ENCODE data around the gene CHRNA5. TPM values are rescaled to one million over a fixed set of nuclear protein-coding genes. Genes with fewer than 3 reads are reported as not detected.

Gene CHRNA5
- total RNA-seq, 2 experiments from 2014 or later = 2.3 to 6.8 TPM

- no peaks in the 10 kb centered on the region for H3K9me3 Mint-ChIP-seq (ENCODE audit: low read depth)
- no peaks in the 10 kb centered on the region for H3K4me1 Mint-ChIP-seq
- H3K36me3 Mint-ChIP-seq = no peaks in the 10 kb centered on the region
- DNase-seq (no peak), ATAC-seq (no peak)
- H3K27ac Mint-ChIP-seq = no peak overlapping the region
- peaks cover 36% of the 10 kb centered on the region for H3K27me3 Mint-ChIP-seq
- CTCF ChIA-PET = no interaction called here
- no peak overlapping the region for H3K4me3 Mint-ChIP-seq
Measured at GRCh38 chr15:78627348-78627747, 62.0 kb downstream of the CHRNA5 start.

GRCh38 chr15:78628227-78628626 lies 62.9 kb downstream of the CHRNA5 start:
- H3K4me3 Mint-ChIP-seq = no peak overlapping the region
- no peaks in the 10 kb centered on the region for H3K4me1 Mint-ChIP-seq
- peaks cover 35% of the 10 kb centered on the region for H3K27me3 Mint-ChIP-seq
- no peak for ATAC-seq
- CTCF ChIA-PET = no interaction called here
- no peaks in the 10 kb centered on the region for H3K36me3 Mint-ChIP-seq
- DNase-seq = no peak
- no peaks in the 10 kb centered on the region for H3K9me3 Mint-ChIP-seq (ENCODE audit: low read depth)
- H3K27ac Mint-ChIP-seq = no peak overlapping the region

- CTCF ChIA-PET = no interaction called here
- DNase-seq = no peak
- Mint-ChIP-seq H3K27me3 (peaks cover 28% of the 10 kb centered on the region), H3K4me3 (no peak overlapping the region), H3K27ac (no peak overlapping the region), H3K4me1 (no peaks in the 10 kb centered on the region), H3K9me3 (ENCODE audit: low read depth) (no peaks in the 10 kb centered on the region), H3K36me3 (no peaks in the 10 kb centered on the region)
- ATAC-seq = no peak
Measured at GRCh38 chr15:78629031-78629715, 63.9 kb downstream of the CHRNA5 start.

GRCh38 chr15:78629716-78630065 lies 64.4 kb downstream of the CHRNA5 start:
- Mint-ChIP-seq H3K36me3 (no peaks in the 10 kb centered on the region), H3K9me3 (ENCODE audit: low read depth) (no peaks in the 10 kb centered on the region), H3K27me3 (peaks cover 24% of the 10 kb centered on the region), H3K4me3 (no peak overlapping the region), H3K4me1 (no peaks in the 10 kb centered on the region), H3K27ac (no peak overlapping the region)
- CTCF ChIA-PET = no interaction called here
- ATAC-seq (no peak), DNase-seq (no peak)

- Mint-ChIP-seq H3K27ac (no peak overlapping the region), H3K4me1 (no peaks in the 10 kb centered on the region), H3K9me3 (ENCODE audit: low read depth) (no peaks in the 10 kb centered on the region), H3K27me3 (peaks cover 20% of the 10 kb centered on the region), H3K36me3 (no peaks in the 10 kb centered on the region), H3K4me3 (no peak overlapping the region)
- DNase-seq = no peak
- ATAC-seq = no peak
- CTCF ChIA-PET = interaction anchor here (1.2 kb wide), 1 partner anchor 9 kb away, joined by 3 read pairs; no protein-coding TSS in a partner anchor
Measured at GRCh38 chr15:78630886-78631633, 65.7 kb downstream of the CHRNA5 start.

- Mint-ChIP-seq H3K4me3 (no peak overlapping the region), H3K27ac (no peak overlapping the region), H3K4me1 (no peaks in the 10 kb centered on the region), H3K36me3 (no peaks in the 10 kb centered on the region), H3K9me3 (ENCODE audit: low read depth) (no peaks in the 10 kb centered on the region), H3K27me3 (peaks cover 14% of the 10 kb centered on the region)
- DNase-seq (no peak), ATAC-seq (no peak)
- CTCF ChIA-PET = no interaction called here
Measured at GRCh38 chr15:78633348-78633747, 68.0 kb downstream of the CHRNA5 start.

- H3K4me1 Mint-ChIP-seq = no peaks in the 10 kb centered on the region
- H3K4me3 Mint-ChIP-seq = no peak overlapping the region
- no peaks in the 10 kb centered on the region for H3K36me3 Mint-ChIP-seq
- CTCF ChIA-PET = interaction anchor here (1.3 kb wide), 1 partner anchor 106 kb away, joined by 3 read pairs; no protein-coding TSS in a partner anchor
- DNase-seq = no peak
- no peak overlapping the region for H3K27ac Mint-ChIP-seq
- H3K9me3 Mint-ChIP-seq (ENCODE audit: low read depth) = no peaks in the 10 kb centered on the region
- no peak for ATAC-seq
- peaks cover 13% of the 10 kb centered on the region for H3K27me3 Mint-ChIP-seq
Measured at GRCh38 chr15:78634210-78635145, 69.2 kb downstream of the CHRNA5 start.

- H3K27me3 Mint-ChIP-seq = peaks cover 17% of the 10 kb centered on the region
- CTCF ChIA-PET = interaction anchor here (1.3 kb wide), 1 partner anchor 105 kb away, joined by 3 read pairs; no protein-coding TSS in a partner anchor
- H3K4me1 Mint-ChIP-seq = no peaks in the 10 kb centered on the region
- H3K36me3 Mint-ChIP-seq = no peaks in the 10 kb centered on the region
- no peaks in the 10 kb centered on the region for H3K9me3 Mint-ChIP-seq (ENCODE audit: low read depth)
- ATAC-seq (no peak), DNase-seq (no peak)
- H3K4me3 Mint-ChIP-seq = no peak overlapping the region
- H3K27ac Mint-ChIP-seq = no peak overlapping the region
Measured at GRCh38 chr15:78635346-78635745, 70.0 kb downstream of the CHRNA5 start.

- DNase-seq (no peak), ATAC-seq (no peak)
- H3K27me3 Mint-ChIP-seq = peaks cover 23% of the 10 kb centered on the region
- H3K4me3 Mint-ChIP-seq = no peak overlapping the region
- no peaks in the 10 kb centered on the region for H3K36me3 Mint-ChIP-seq
- CTCF ChIA-PET = interaction anchor here (0.8 kb wide), 1 partner anchor 345 kb away, joined by 4 read pairs; no protein-coding TSS in a partner anchor
- H3K4me1 Mint-ChIP-seq = peaks cover 2% of the 10 kb centered on the region
- H3K9me3 Mint-ChIP-seq (ENCODE audit: low read depth) = no peaks in the 10 kb centered on the region
- no peak overlapping the region for H3K27ac Mint-ChIP-seq
Measured at GRCh38 chr15:78636378-78636859, 71.1 kb downstream of the CHRNA5 start.

GRCh38 chr15:78637776-78638435 lies 72.6 kb downstream of the CHRNA5 start:
- no peak overlapping the region for H3K4me3 Mint-ChIP-seq
- peaks cover 25% of the 10 kb centered on the region for H3K27me3 Mint-ChIP-seq
- H3K4me1 Mint-ChIP-seq = peaks cover 5% of the 10 kb centered on the region
- H3K9me3 Mint-ChIP-seq (ENCODE audit: low read depth) = no peaks in the 10 kb centered on the region
- H3K27ac Mint-ChIP-seq = no peak overlapping the region
- no peaks in the 10 kb centered on the region for H3K36me3 Mint-ChIP-seq
- DNase-seq (no peak), ATAC-seq (no peak)
- CTCF ChIA-PET = interaction anchor here (1.0 to 2.1 kb wide), 3 partner anchors 18 to 103 kb away, joined by 3 to 5 read pairs (median 4); no protein-coding TSS in a partner anchor

GRCh38 chr15:78638658-78639314 lies 73.5 kb downstream of the CHRNA5 start:
- DNase-seq (peak; percentile 51), ATAC-seq (no peak)
- Mint-ChIP-seq H3K27ac (no peak overlapping the region), H3K27me3 (peaks cover 21% of the 10 kb centered on the region), H3K4me3 (no peak overlapping the region), H3K9me3 (ENCODE audit: low read depth) (no peaks in the 10 kb centered on the region), H3K4me1 (peaks cover 5% of the 10 kb centered on the region), H3K36me3 (no peaks in the 10 kb centered on the region)
- CTCF ChIA-PET = interaction anchor here (1.0 to 2.1 kb wide), 6 partner anchors 13 to 172 kb away, joined by 3 to 12 read pairs (median 3); no protein-coding TSS in a partner anchor

- H3K27ac Mint-ChIP-seq = no peak overlapping the region
- peak overlapping the region; percentile 21 for H3K4me3 Mint-ChIP-seq
- ATAC-seq = peak; percentile 14
- H3K36me3 Mint-ChIP-seq = no peaks in the 10 kb centered on the region
- peaks cover 21% of the 10 kb centered on the region for H3K27me3 Mint-ChIP-seq
- H3K4me1 Mint-ChIP-seq = peaks cover 5% of the 10 kb centered on the region
- no peaks in the 10 kb centered on the region for H3K9me3 Mint-ChIP-seq (ENCODE audit: low read depth)
- no peak for DNase-seq
- CTCF ChIA-PET = interaction anchor here (1.3 to 1.4 kb wide), 2 partner anchors 17 to 99 kb away, joined by 3 read pairs; no protein-coding TSS in a partner anchor
Measured at GRCh38 chr15:78640527-78641101, 75.3 kb downstream of the CHRNA5 start.
